Measurements from ENCODE around the gene MICU2. TPM values are rescaled to one million over a fixed set of nuclear protein-coding genes. Genes with fewer than 3 reads are reported as not detected.

MICU2 gene
- total and polyA plus RNA-seq, 10 of the 15 experiments (the other 5 are each of a cell fraction or from before 2014, with no cell fraction given): 17.7 to 56.6 (median 43.8) TPM

GRCh38 chr13:21518617-21519144, 85.3 kb downstream of the MICU2 start (continued):
- TF ChIP-seq SUPT20H (IDR thresholded peaks at IDR 0.05; ENCODE audit: borderline replicate concordance, control insufficient read depth, low read depth, low read length): no peak
- TF ChIP-seq CTCF (IDR thresholded peaks at IDR 0.05 in 2 of 3, conservative IDR thresholded peaks at IDR 0.05 in 1 of 3; ENCODE audit: control insufficient read depth in 2 of 3, extremely low read depth in 1 of 3, insufficient read depth in 1 of 3, low read depth in 3 of 3, low read length in 3 of 3): no peak
- TF ChIP-seq IRF4 (IDR thresholded peaks at IDR 0.05; ENCODE audit: low read depth, low read length): no peak

DNA sequence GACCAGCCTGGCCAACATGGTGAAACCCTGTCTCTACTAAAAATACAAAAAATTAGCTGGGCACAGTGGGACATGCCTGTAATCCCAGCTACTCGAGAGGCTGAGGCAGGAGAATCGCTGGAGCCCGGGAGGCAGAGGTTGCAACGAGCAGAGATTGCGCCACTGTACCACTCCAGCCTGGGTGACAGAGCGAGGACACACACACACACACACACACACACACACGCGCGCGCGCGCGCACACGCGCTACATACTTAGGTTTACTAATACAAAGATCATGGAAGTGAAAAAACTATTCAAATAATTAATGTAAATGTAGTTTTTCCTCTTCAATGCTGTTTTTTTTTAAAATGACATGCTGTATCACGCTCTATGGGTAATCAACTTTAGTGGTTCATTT, 86.4 kb downstream of the MICU2 start:
- in situ Hi-C loops (cut with MboI): no loop called here
- intact Hi-C loops (cut with micrococcal nuclease; ENCODE audit: unreplicated experiment): no loop called here
- no TSS peak for BruUV-seq (replicated peaks)
- H3K79me2 ChIP-seq (ENCODE audit: control insufficient read depth, insufficient read depth, low read length): no peaks in the 10 kb centered on the region
- no peak for TF ChIP-seq NFYA (IDR thresholded peaks at IDR 0.05; ENCODE audit: borderline replicate concordance, low read depth, low read length)
- no peak for TF ChIP-seq NFXL1 (IDR thresholded peaks at IDR 0.05; ENCODE audit: borderline replicate concordance)
- no peak for TF ChIP-seq SUZ12 (IDR thresholded peaks at IDR 0.05; ENCODE audit: unreplicated experiment)
- TF ChIP-seq SRF (IDR thresholded peaks at IDR 0.05; ENCODE audit: low read depth in 2 of 2, low read length in 2 of 2): no peak
- TF ChIP-seq RBBP5 (conservative IDR thresholded peaks at IDR 0.05): no peak
- TF ChIP-seq IRF5 (IDR thresholded peaks at IDR 0.05; ENCODE audit: borderline replicate concordance): no peak
- no peak for TF ChIP-seq SIN3A (IDR thresholded peaks at IDR 0.05; ENCODE audit: low read depth, low read length)
- TF ChIP-seq FOXK2 (IDR thresholded peaks at IDR 0.05): no peak
- TF ChIP-seq POLR2A (IDR thresholded peaks at IDR 0.05; ENCODE audit: low read depth, low read length): no peak
- TF ChIP-seq CBFB (IDR thresholded peaks at IDR 0.05; ENCODE audit: low read depth): no peak
- TF ChIP-seq KLF5 (IDR thresholded peaks at IDR 0.05; ENCODE audit: partially characterized antibody): no peak
- TF ChIP-seq MEF2A (IDR thresholded peaks at IDR 0.05; ENCODE audit: insufficient read depth, low read depth, low read length): no peak
- TF ChIP-seq RFX5 (IDR thresholded peaks at IDR 0.05; ENCODE audit: low read depth, low read length): no peak
- no peak for TF ChIP-seq SREBF2 (IDR thresholded peaks at IDR 0.05; ENCODE audit: low read length)
- no peak for TF ChIP-seq USF2 (IDR thresholded peaks at IDR 0.05; ENCODE audit: borderline replicate concordance, low read depth, low read length)
- no peak for TF ChIP-seq SMAD1 (IDR thresholded peaks at IDR 0.05; ENCODE audit: low read depth, partially characterized antibody)
- TF ChIP-seq STAT3 (IDR thresholded peaks at IDR 0.05; ENCODE audit: low read depth, low read length): no peak
- ChIA-PET RAD21 (ENCODE audit: unreplicated experiment) (no interaction called here), SMC1A (ENCODE audit: uncharacterized antibody, unreplicated experiment) (no interaction called here), CTCF (interaction anchor here (0.9 kb wide), 1 partner anchor 11 kb away, joined by 3 read pairs; no protein-coding TSS in a partner anchor), POLR2A (no interaction called here)
- H3K4me3 ChIP-seq: no peak overlapping the region
- H3K27me3 ChIP-seq (replicated peaks in 1 of 2; ENCODE audit: control insufficient read depth in 2 of 2, insufficient read depth in 2 of 2, low read length in 1 of 2): no peaks in the 10 kb centered on the region
- WGBS (ENCODE audit: insufficient coverage, insufficient replicate concordance, low lambda C conversion rate, missing lambda C conversion rate): 97% methylated on average over 16 of the region's 16 CpGs
- no peak for ATAC-seq
- no peak overlapping the region for H3K9ac ChIP-seq (ENCODE audit: control insufficient read depth, insufficient read depth, low read length)
- no peaks in the 10 kb centered on the region for H3K9me3 ChIP-seq (replicated peaks; ENCODE audit: control insufficient read depth, insufficient read depth, low read length)
- no peak overlapping the region for H3K27ac ChIP-seq (ENCODE audit: control insufficient read depth, insufficient read depth)
- H3K36me3 ChIP-seq (ENCODE audit: control insufficient read depth in 2 of 2, insufficient read depth in 2 of 2, low read length in 1 of 2): peaks cover 0 to 7% of the 10 kb centered on the region in 2 experiments; a peak in 1 of 4 replicates
- no peak for FAIRE-seq
- no peaks in the 10 kb centered on the region for H3K4me1 ChIP-seq (ENCODE audit: control insufficient read depth, insufficient read depth, low read length)
- H2AFZ ChIP-seq (ENCODE audit: control insufficient read depth, low read depth, low read length): no peak overlapping the region
- H4K20me1 ChIP-seq (ENCODE audit: control insufficient read depth, insufficient read depth): no peaks in the 10 kb centered on the region
- H3K4me2 ChIP-seq (ENCODE audit: control insufficient read depth, insufficient read depth): no peak overlapping the region
- no peak for DNase-seq (ENCODE audit: low read depth, low spot score)

Measured in GM12878 (cell line).